Keratinocyte (primary cell): ENCODE measurements around the gene ECT2L.

ENCODE experiments used
- CTCF ChIP-seq, 3 experiments: IDR thresholded peaks in 1 of 3; conservative IDR thresholded peaks in 1 of 3; optimal IDR thresholded peaks in 1 of 3; 2 replicates in 2 of 3; 3 replicates in 1 of 3; pipeline versions ENCODE3 to v1.5.1; 2011; ENCODE audit warnings: low read length in 3 of 3, mild to moderate bottlenecking in 3 of 3, moderate library complexity in 2 of 3, control low read depth in 1 of 3, inconsistent platforms in 1 of 3; ENCODE audit not compliant: insufficient read depth in 2 of 3; ENCODE audit errors: extremely low read depth in 1 of 3
- EZH2 ChIP-seq: IDR thresholded peaks from one replicate; pipeline ENCODE4 v1.6.1; 2012; ENCODE audit warnings: inconsistent platforms, mild to moderate bottlenecking, low read length, moderate library complexity

GRCh38 chr6:138849791-138850190 lies 53.9 kb downstream of the ECT2L start:
- TF ChIP-seq CTCF (optimal IDR thresholded peaks at IDR 0.05 in 1 of 3, IDR thresholded peaks at IDR 0.05 in 1 of 3, conservative IDR thresholded peaks at IDR 0.05 in 1 of 3; ENCODE audit: extremely low read depth in 1 of 3, insufficient read depth in 2 of 3, low read length in 3 of 3) (no peak), EZH2 (no peak)
